BLaER1 (cell line): Measurements from ENCODE around the gene NETO2.
"Not testable (repeated sequence)": the region's sequence is repeated elsewhere in the genome, so short reads cannot be mapped to it uniquely, and the experiment has no call there.

Source experiments
- H3K27ac ChIP-seq: shearing (Covaris generic); formaldehyde crosslinking; 2 replicates; pipeline ENCODE4 v1.8.1; 2022
- H3K27me3 ChIP-seq: shearing (Covaris generic); formaldehyde crosslinking; 2 replicates; pipeline ENCODE4 v1.8.1; 2022
- H3K36me3 ChIP-seq: shearing (Covaris generic); formaldehyde crosslinking; 2 replicates; pipeline ENCODE4 v1.8.1; 2022
- H3K4me1 ChIP-seq: shearing (Covaris generic); formaldehyde crosslinking; 2 replicates; pipeline ENCODE4 v1.8.1; 2022
- H3K4me2 ChIP-seq: shearing (Covaris generic); formaldehyde crosslinking; 2 replicates; pipeline ENCODE4 v1.8.1; 2022
- H3K4me3 ChIP-seq: shearing (Covaris generic); formaldehyde crosslinking; 2 replicates; pipeline ENCODE4 v1.8.1; 2022
- H3K9ac ChIP-seq: shearing (Covaris generic); formaldehyde crosslinking; 2 replicates; pipeline ENCODE4 v1.8.1; 2022
- H3K9me3 ChIP-seq: shearing (Covaris generic); formaldehyde crosslinking; 2 replicates; pipeline ENCODE4 v1.8.1; 2022
- H4K20me1 ChIP-seq: shearing (Covaris generic); formaldehyde crosslinking; 2 replicates; pipeline ENCODE4 v1.8.1; 2022
- Cebpa-rat ChIP-seq: shearing (Covaris generic); IDR thresholded peaks from 2 replicates; pipeline ENCODE4 v1.8.1; 2022

The NETO2 gene

DNA sequence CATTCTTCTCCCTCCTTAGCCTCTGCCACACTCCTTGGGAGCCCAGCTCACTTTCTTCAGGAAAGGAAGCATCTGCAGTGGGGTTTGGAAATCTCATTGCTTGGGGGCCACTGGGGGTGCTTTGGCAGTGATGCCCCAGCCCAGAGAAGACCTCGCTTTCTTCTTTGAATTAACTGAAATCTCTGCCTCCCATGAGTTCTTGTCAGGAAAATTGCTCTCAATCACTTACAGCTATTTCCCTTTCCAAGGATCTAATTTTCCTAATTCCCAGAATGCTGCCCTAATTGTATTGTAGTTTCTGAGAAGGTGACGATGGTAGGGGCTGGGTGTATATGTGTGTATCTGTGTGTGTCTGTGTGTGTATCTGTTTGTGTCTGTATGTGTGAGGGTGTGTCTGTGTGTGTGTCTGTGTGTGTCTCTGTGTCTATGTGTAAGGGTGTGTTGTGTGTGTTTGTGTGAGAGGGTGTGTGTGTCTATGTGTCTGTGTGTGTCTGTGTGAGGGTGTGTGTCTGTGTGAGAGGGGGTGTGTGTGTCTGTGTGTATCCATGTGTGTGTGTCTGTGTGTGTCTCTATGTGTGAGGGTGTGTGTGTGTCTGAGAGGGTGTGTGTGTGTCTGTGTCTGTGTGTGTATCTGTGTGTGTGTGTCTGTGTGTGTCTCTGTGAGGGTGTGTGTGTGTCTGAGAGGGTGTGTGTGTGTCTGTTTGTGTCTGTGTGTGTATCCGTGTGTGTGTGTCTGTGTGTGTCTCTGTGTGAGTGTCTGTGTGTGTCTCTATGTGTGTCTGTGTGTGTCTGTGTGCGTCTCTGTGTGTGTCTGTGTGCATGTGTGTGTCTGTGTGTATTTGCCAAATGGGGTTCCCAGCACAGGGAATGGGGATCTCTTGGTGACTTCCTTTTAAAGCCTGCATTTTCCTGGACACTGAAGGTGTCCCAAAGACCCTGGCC lies 86.8 kb downstream of the NETO2 start:
- no peak overlapping the region for H3K27ac ChIP-seq
- TF ChIP-seq Cebpa-rat, result no peak
- no peaks in the 10 kb centered on the region for H3K36me3 ChIP-seq
- H3K9ac ChIP-seq, result no peak overlapping the region
- no peaks in the 10 kb centered on the region for H4K20me1 ChIP-seq
- no peaks in the 10 kb centered on the region for H3K27me3 ChIP-seq
- H3K9me3 ChIP-seq, result peaks cover 23% of the 10 kb centered on the region
- H3K4me2 ChIP-seq, result no peak overlapping the region
- no peaks in the 10 kb centered on the region for H3K4me1 ChIP-seq
- H3K4me3 ChIP-seq, result no peak overlapping the region

DNA sequence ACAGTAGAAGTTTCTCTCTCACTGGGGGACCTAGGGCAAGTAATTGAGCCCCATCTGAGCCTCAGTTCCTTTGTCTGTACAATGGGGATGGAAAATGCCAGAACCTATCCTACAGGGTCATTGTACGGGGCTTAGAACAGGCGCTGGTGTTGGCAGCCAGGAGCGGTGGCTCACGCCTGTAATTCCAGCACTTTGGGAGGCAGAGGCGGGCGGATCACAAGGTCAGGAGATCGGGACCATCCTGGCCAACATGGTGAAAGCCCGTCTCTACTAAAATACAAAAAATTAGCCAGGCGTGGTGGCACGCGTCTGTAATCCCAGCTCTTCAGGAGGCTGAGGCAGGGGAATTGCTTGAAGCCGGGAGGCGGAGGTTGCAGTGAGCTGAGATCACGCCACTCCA lies 87.7 kb downstream of the NETO2 start:
- not testable (repeated sequence) for H3K9ac ChIP-seq, H3K27ac ChIP-seq, H3K4me1 ChIP-seq, H3K4me3 ChIP-seq, H3K36me3 ChIP-seq, H4K20me1 ChIP-seq, H3K27me3 ChIP-seq, H3K4me2 ChIP-seq
- H3K9me3 ChIP-seq, result peaks cover 23% of the 10 kb centered on the region

DNA sequence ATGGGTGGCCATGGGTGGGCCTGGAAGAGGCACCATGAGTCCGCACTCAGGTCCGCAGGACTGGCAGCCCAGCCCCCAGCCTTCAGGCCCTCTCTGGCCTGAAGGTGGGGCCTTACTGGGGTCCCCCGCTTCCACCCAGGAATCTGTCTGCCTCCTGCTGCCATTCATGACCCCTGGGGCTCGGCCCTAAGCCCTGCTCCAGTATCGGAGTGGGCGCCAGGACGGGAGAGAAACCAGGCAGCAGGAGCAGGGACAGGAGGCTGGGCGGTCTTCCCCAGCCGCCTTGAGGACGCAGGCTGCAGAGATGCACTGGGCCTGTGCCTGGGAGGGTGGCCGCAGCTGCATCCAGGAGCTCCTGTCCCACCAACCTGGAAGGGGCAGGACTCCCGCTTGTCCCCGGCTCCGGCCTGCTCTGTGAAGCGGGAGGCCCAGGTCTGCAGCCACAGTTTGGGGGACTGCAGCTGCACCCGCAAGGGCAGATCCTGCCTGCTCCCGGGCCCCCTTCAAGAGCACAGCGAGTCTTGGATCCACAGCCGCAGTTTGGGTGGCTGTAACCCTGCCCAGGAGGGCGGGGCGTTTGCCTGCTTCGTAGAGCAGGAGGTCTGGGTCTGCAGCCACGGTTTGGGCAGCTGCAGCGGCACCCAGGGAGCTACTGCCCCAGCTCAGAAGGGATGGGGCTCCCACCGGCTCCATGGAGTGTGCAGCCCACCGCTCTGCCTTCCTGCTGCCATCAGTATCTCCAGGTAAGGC lies 88.4 kb downstream of the NETO2 start:
- no peaks in the 10 kb centered on the region for H4K20me1 ChIP-seq
- H3K4me3 ChIP-seq, result no peak overlapping the region
- no peak overlapping the region for H3K4me2 ChIP-seq
- H3K27me3 ChIP-seq, result no peaks in the 10 kb centered on the region
- no peak overlapping the region for H3K9ac ChIP-seq
- no peaks in the 10 kb centered on the region for H3K36me3 ChIP-seq
- H3K27ac ChIP-seq, result no peak overlapping the region
- H3K4me1 ChIP-seq, result no peaks in the 10 kb centered on the region
- peaks cover 23% of the 10 kb centered on the region for H3K9me3 ChIP-seq
- no peak for TF ChIP-seq Cebpa-rat

DNA sequence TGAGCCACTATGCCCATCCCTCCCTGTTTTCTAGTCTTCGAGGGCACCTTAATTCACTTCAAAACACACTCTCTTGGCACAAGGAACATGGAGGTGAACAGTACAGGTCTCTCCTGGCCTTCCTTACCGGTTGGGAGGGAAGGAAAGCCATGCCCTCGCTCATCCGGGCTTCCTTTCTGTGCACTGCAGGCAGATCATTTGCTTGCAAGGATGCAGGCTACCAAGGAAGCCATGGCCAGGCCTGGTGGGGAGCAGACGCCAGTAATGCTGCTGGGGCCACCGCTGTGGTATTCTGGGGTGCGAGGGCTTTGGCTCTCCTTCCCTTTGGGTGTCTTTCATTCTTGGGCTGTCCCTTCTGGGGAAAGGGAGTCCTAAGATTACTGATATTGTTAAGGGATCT lies 89.4 kb downstream of the NETO2 start:
- H4K20me1 ChIP-seq, result no peaks in the 10 kb centered on the region
- H3K4me3 ChIP-seq, result no peak overlapping the region
- peaks cover 23% of the 10 kb centered on the region for H3K9me3 ChIP-seq
- no peaks in the 10 kb centered on the region for H3K4me1 ChIP-seq
- H3K4me2 ChIP-seq, result no peak overlapping the region
- TF ChIP-seq Cebpa-rat, result no peak
- H3K9ac ChIP-seq, result no peak overlapping the region
- no peak overlapping the region for H3K27ac ChIP-seq
- no peaks in the 10 kb centered on the region for H3K27me3 ChIP-seq
- no peaks in the 10 kb centered on the region for H3K36me3 ChIP-seq

DNA sequence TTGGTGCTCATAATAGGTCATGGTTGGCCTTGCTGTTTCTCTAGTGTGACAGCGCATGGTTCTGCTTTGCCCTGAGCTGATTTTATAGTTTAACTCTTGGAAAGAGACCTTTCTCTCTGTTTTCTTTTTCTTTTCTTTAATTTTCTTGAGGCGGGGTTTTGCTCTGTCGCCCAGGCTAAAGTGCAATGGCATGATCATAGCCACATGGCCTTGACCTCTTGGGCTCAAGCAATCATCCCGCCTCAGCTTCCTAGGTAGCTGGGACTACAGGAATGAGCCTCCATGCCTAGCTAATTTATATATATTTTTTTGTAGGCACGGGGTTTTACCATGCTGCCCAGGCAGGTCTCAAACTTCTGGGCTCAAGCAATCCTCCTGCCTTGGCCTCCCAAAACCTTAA lies 89.8 kb downstream of the NETO2 start:
- no peaks in the 10 kb centered on the region for H3K4me1 ChIP-seq
- no peaks in the 10 kb centered on the region for H3K36me3 ChIP-seq
- TF ChIP-seq Cebpa-rat, result no peak

DNA sequence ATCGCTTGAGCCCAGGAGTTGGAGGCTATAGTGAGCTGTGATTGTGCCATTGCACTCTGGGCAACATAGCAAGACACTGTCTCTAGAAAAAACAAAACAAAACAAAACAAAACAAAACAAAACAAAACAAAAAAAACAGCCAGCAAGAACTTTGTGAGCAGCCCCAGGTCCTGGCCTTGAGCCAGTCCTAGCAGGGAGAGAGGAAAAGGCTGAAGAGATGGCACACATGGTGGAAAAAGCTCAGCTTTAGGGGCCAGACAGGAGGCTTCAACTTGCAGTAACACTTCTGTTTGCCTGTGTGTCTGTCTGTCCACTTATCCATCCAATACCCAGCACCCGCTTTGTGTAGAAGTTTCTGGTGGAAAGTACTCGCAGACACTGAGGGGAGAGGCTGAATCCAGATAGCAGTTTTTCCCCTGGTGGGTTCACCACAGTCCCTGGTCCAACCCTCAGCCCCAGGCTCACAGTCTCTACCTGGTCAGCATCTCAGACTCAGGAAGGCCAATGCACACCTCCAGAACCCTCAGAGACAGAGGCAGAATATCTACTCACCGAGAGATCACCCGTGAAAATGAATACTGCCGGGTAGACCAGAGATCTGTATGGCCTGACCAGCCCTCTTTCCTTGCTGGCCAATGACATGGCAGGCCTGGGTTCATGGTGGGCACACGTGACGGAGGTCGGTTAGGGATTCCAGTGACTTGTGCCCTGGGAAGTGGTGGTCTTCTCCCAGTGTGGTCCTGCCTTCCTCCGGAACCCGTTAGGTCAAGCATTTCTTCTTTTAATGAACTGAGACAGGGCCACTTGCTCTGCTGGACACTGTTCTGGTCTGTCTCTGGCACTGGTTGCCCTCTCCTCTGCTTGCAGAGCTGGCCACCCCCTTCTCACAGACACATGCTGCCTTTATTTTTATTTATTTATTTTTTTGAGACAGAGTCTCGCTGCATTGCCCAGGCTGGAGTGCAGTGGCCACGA lies 90.8 kb downstream of the NETO2 start:
- H3K4me3 ChIP-seq, result no peak overlapping the region
- H3K27me3 ChIP-seq, result no peaks in the 10 kb centered on the region
- H3K36me3 ChIP-seq, result no peaks in the 10 kb centered on the region
- H3K4me2 ChIP-seq, result no peak overlapping the region
- H3K9me3 ChIP-seq, result peaks cover 23% of the 10 kb centered on the region
- H4K20me1 ChIP-seq, result no peaks in the 10 kb centered on the region
- no peak for TF ChIP-seq Cebpa-rat
- no peak overlapping the region for H3K27ac ChIP-seq
- H3K9ac ChIP-seq, result no peak overlapping the region
- H3K4me1 ChIP-seq, result no peaks in the 10 kb centered on the region

More for the DNA sequence above, 89.8 kb downstream of the NETO2 start:
- H3K27me3 ChIP-seq, result no peaks in the 10 kb centered on the region
- H3K9me3 ChIP-seq, result peaks cover 23% of the 10 kb centered on the region
- H4K20me1 ChIP-seq, result no peaks in the 10 kb centered on the region
- no peak overlapping the region for H3K9ac ChIP-seq
- H3K4me3 ChIP-seq, result no peak overlapping the region
- no peak overlapping the region for H3K27ac ChIP-seq
- no peak overlapping the region for H3K4me2 ChIP-seq

DNA sequence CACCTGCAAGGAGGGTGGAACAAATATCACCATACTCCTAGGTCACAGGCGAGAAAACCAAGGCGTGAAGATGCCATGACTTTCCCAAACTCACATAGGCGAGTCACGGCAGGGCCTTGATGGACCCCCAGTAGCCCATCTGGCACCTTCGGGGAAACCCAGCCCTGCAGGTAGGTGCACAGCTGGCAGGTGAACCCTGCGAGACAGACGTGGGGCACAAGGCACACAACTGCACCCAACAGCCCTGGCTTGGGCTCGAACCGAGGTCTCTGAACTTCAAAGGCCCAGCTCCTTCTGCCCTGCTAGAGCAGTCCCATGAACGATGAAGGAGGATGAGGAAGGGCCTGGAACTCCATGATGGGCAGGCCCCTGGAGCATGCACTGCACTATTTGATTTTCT lies 92.7 kb downstream of the NETO2 start:
- Histone ChIP-seq H3K4me2 (no peak overlapping the region), H3K4me3 (no peak overlapping the region), H3K36me3 (no peaks in the 10 kb centered on the region), H3K9me3 (peaks cover 22% of the 10 kb centered on the region), H3K27me3 (no peaks in the 10 kb centered on the region), H4K20me1 (no peaks in the 10 kb centered on the region), H3K4me1 (peaks cover 4% of the 10 kb centered on the region), H3K9ac (no peak overlapping the region), H3K27ac (no peak overlapping the region)
- no peak for TF ChIP-seq Cebpa-rat

DNA sequence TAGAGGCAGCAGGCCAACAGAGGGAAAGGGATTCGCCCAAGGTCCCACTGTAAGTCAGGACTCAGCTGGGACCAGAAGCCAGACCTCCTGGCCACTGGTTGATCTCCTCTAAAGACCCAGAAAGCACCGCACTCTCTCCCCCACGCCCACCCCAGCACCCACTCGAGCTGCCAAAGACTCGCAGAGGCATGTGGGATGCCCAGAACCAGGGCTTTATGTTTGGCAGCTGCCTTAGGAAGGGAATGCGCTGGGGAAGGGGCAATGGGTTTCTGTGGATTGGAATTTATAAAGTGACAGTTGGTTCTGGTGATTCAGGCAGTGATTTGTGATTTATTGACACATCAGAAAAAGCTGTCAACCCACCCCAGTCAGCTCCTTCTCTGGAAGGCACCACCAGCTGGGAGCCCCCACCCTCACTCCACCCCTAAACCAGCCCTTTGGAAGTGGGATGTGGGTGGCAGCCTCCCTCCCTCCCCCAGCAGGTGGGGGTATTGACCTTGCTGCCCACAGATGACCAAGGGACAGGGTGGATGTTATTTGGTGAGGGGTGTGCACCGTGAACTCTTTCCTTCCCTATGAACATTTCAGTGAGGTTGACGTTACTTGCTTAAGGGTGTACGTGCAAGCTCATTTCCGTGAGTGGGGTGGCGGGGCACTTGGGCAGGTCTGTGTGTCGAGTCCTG lies 93.7 kb downstream of the NETO2 start:
- Histone ChIP-seq H3K4me1 (peaks cover 14% of the 10 kb centered on the region), H4K20me1 (no peaks in the 10 kb centered on the region), H3K9ac (no peak overlapping the region), H3K4me3 (no peak overlapping the region), H3K4me2 (no peak overlapping the region), H3K27ac (no peak overlapping the region), H3K36me3 (no peaks in the 10 kb centered on the region), H3K9me3 (peaks cover 13% of the 10 kb centered on the region), H3K27me3 (no peaks in the 10 kb centered on the region)
- no peak for TF ChIP-seq Cebpa-rat

DNA sequence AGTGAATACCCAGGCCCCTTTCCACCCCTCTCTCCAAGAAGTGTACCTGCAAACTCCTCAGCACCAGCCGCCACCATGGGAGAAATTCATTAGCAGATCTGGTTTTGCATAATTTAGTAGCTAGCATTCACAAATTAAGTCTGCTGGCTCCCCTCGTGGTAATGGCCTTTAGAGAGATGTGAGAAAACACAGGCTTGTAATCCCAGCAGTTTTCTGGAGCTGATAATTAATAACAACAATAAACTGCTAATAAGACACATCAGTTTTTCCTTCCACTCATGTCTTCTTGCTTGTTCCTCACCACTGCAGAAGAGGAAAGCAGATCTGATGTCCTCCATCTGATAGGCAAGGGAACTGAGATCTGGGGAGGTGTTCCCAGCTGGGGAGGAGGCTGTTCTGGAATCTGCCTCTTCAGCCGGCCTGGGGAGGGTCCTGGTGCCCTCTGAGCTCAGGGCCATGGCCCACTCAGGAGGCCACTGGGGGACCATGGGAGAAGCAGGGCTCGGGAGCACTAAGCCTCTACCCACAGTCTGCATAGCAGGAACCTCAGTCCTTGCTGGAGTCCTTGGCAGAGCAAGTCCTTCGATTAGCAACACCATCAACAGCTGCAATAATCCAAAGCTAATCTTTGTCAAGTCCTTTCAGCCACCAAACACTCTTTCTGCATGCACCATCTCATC lies 96.1 kb downstream of the NETO2 start:
- H3K4me3 ChIP-seq, result no peak overlapping the region
- H3K4me2 ChIP-seq, result no peak overlapping the region
- H3K9ac ChIP-seq, result no peak overlapping the region

More for the DNA sequence above, 96.1 kb downstream of the NETO2 start:
- H4K20me1 ChIP-seq, result no peaks in the 10 kb centered on the region
- no peaks in the 10 kb centered on the region for H3K36me3 ChIP-seq
- peaks cover 23% of the 10 kb centered on the region for H3K4me1 ChIP-seq
- no peak overlapping the region for H3K27ac ChIP-seq
- no peaks in the 10 kb centered on the region for H3K27me3 ChIP-seq
- no peak for TF ChIP-seq Cebpa-rat
- H3K9me3 ChIP-seq, result no peaks in the 10 kb centered on the region
